ENCODE measurements around the gene SLC19A2. TPM values are rescaled to one million over a fixed set of nuclear protein-coding genes. Genes with fewer than 3 reads are reported as not detected.

The SLC19A2 gene
- polyA plus RNA-seq, 1 donor (not counting 4 experiments of a cell fraction or from before 2014, with no cell fraction given): 11.9 TPM

GRCh38 chr1:169495916-169496315, 10.2 kb upstream of the SLC19A2 start:
- Histone ChIP-seq H2AFZ (ENCODE audit: control insufficient read depth, low read length) (peak overlapping the region; percentile 21), H3K4me1 (ENCODE audit: control insufficient read depth, extremely low read depth, insufficient read depth, low read length) (peaks cover 16% of the 10 kb centered on the region), H3K4me2 (ENCODE audit: control insufficient read depth, extremely low read depth, insufficient read depth, low read depth, low read length) (peak overlapping the region; percentile 20), H3K27me3 (ENCODE audit: control insufficient read depth, extremely low read depth, insufficient read depth, low read length) (no peaks in the 10 kb centered on the region), H3K9me3 (ENCODE audit: control insufficient read depth, low read depth, low read length) (no peaks in the 10 kb centered on the region), H3K36me3 (ENCODE audit: control insufficient read depth in 2 of 2, extremely low read depth in 1 of 2, insufficient read depth in 2 of 2, low read length in 2 of 2) (no peaks in the 10 kb centered on the region), H3K4me3 (ENCODE audit: control insufficient read depth in 2 of 3, extremely low read depth in 1 of 3, insufficient read depth in 2 of 3, low read depth in 1 of 3, low read length in 3 of 3) (no peak overlapping the region), H3K9me1 (ENCODE audit: control insufficient read depth, extremely low read depth, insufficient read depth, low read length) (no peaks in the 10 kb centered on the region), H3K27ac (ENCODE audit: control insufficient read depth, insufficient read depth, low read length) (peak overlapping the region; percentile 9), H3K9ac (ENCODE audit: control insufficient read depth, extremely low read depth, insufficient read depth, low read length) (no peak overlapping the region), H4K20me1 (ENCODE audit: control insufficient read depth, extremely low read depth, insufficient read depth, low read length) (no peaks in the 10 kb centered on the region), H3K79me2 (ENCODE audit: control insufficient read depth, insufficient read depth, low read length) (no peaks in the 10 kb centered on the region)
- TF ChIP-seq EZH2 (IDR thresholded peaks at IDR 0.05; ENCODE audit: low read length) (no peak), CTCF (optimal IDR thresholded peaks at IDR 0.05 in 1 of 3, IDR thresholded peaks at IDR 0.05 in 1 of 3, conservative IDR thresholded peaks at IDR 0.05 in 1 of 3; ENCODE audit: extremely low read depth in 1 of 3, insufficient read depth in 2 of 3, low read length in 3 of 3) (no peak)
- DNase-seq (ENCODE audit: low read depth, low spot score) (no peak), FAIRE-seq (peak; percentile 67)
- dilution Hi-C loops (cut with MboI; ENCODE audit: extremely low pct_ligation_motif_present, low sequenced_read_pairs): no loop called here

GRCh38 chr1:169495046-169495775, 9.5 kb upstream of the SLC19A2 start:
- Histone ChIP-seq H3K9me1 (ENCODE audit: control insufficient read depth, extremely low read depth, insufficient read depth, low read length) (no peaks in the 10 kb centered on the region), H4K20me1 (ENCODE audit: control insufficient read depth, extremely low read depth, insufficient read depth, low read length) (no peaks in the 10 kb centered on the region), H2AFZ (ENCODE audit: control insufficient read depth, low read length) (no peak overlapping the region), H3K27me3 (ENCODE audit: control insufficient read depth, extremely low read depth, insufficient read depth, low read length) (no peaks in the 10 kb centered on the region), H3K4me2 (ENCODE audit: control insufficient read depth, extremely low read depth, insufficient read depth, low read depth, low read length) (no peak overlapping the region), H3K27ac (ENCODE audit: control insufficient read depth, insufficient read depth, low read length) (peak overlapping the region; percentile 43), H3K4me3 (ENCODE audit: control insufficient read depth in 2 of 3, extremely low read depth in 1 of 3, insufficient read depth in 2 of 3, low read depth in 1 of 3, low read length in 3 of 3) (no peak overlapping the region), H3K9ac (ENCODE audit: control insufficient read depth, extremely low read depth, insufficient read depth, low read length) (peak overlapping the region; percentile 7), H3K9me3 (ENCODE audit: control insufficient read depth, low read depth, low read length) (no peaks in the 10 kb centered on the region), H3K36me3 (ENCODE audit: control insufficient read depth in 2 of 2, extremely low read depth in 1 of 2, insufficient read depth in 2 of 2, low read length in 2 of 2) (no peaks in the 10 kb centered on the region), H3K4me1 (ENCODE audit: control insufficient read depth, extremely low read depth, insufficient read depth, low read length) (peaks cover 16% of the 10 kb centered on the region), H3K79me2 (ENCODE audit: control insufficient read depth, insufficient read depth, low read length) (no peaks in the 10 kb centered on the region)
- TF ChIP-seq EZH2 (IDR thresholded peaks at IDR 0.05; ENCODE audit: low read length) (no peak), CTCF (optimal IDR thresholded peaks at IDR 0.05 in 1 of 3, IDR thresholded peaks at IDR 0.05 in 1 of 3, conservative IDR thresholded peaks at IDR 0.05 in 1 of 3; ENCODE audit: extremely low read depth in 1 of 3, insufficient read depth in 2 of 3, low read length in 3 of 3) (no peak)
- dilution Hi-C loops (cut with MboI; ENCODE audit: extremely low pct_ligation_motif_present, low sequenced_read_pairs): no loop called here
- DNase-seq (ENCODE audit: low read depth, low spot score): no peak
- FAIRE-seq: peak; percentile 67

Data from keratinocyte (primary cell).